ENCODE data around the gene GTF2H1. TPM values are rescaled to one million over a fixed set of nuclear protein-coding genes. Genes with fewer than 3 reads are reported as not detected.

Gene GTF2H1
- total and polyA plus RNA-seq, 8 donors = 11.9 to 23.1 (median 18.2) TPM

DNA sequence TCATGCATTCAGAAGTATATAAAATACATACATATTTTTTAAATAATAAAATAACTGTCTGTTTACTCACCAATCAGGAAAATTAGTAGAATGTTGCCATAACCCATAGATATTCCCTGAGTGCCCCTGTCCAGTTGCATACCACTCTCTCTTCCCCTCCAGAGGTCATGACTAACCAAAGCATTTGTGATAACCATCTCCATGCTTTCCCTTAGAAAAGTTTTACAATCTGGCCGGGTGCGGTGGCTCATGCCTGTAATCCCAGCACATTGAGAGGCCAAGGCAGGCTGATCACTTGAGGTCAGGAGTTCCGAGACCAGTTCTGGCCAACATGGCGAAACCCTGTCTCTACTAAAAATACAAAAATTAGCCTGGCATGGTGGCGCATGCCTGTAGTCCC is 38.8 kb downstream of the GTF2H1 start:
- no peak overlapping the region for H3K4me3 ChIP-seq
- 96 to 97% methylated on average over 5 of the region's 5 CpGs for WGBS, 2 donors
- ATAC-seq (no peak), DNase-seq (no peak), FAIRE-seq (no peak)
- H3K27me3 ChIP-seq = no peaks in the 10 kb centered on the region
- TF ChIP-seq, protein P1, sequence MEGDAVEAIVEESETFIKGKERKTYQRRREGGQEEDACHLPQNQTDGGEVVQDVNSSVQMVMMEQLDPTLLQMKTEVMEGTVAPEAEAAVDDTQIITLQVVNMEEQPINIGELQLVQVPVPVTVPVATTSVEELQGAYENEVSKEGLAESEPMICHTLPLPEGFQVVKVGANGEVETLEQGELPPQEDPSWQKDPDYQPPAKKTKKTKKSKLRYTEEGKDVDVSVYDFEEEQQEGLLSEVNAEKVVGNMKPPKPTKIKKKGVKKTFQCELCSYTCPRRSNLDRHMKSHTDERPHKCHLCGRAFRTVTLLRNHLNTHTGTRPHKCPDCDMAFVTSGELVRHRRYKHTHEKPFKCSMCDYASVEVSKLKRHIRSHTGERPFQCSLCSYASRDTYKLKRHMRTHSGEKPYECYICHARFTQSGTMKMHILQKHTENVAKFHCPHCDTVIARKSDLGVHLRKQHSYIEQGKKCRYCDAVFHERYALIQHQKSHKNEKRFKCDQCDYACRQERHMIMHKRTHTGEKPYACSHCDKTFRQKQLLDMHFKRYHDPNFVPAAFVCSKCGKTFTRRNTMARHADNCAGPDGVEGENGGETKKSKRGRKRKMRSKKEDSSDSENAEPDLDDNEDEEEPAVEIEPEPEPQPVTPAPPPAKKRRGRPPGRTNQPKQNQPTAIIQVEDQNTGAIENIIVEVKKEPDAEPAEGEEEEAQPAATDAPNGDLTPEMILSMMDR (IDR thresholded peaks at IDR 0.05) = no peak
- no peak overlapping the region for H3K27ac ChIP-seq
- H3K4me1 ChIP-seq = no peaks in the 10 kb centered on the region
- H3K9me3 ChIP-seq = no peaks in the 10 kb centered on the region
- peaks cover 11 to 87% (median 51%) of the 10 kb centered on the region in 3 donors for H3K36me3 ChIP-seq
- intact Hi-C loops (cut with DNase I) = no loop called here

DNA sequence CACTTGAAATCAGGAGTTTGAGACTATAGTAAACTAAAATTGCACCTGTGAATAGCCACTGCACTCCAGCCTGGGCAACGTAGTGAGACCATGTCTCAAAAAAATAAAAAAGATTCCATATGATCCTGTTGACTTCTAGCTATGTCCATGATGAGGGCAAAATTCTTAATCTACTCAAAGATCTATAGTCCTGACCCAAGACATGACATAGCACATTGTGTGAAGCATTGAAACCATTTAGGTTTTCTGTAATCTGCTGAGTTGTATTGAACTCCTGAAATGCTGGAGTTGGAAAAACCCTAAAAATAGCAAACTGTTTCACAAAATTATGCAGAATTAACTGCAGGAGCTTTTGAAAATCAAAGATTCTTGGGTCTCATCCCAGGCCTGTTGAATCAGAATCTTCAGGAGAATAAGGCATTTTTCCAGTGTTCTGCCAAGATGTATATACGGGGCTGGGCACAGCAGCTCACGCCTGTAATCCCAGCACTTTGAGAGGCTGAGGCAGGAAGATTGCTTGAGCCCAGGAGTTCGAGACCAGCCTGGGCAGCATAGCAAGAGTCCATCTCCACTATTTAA is 42.2 kb downstream of the GTF2H1 start:
- TF ChIP-seq, protein P1 (IDR thresholded peaks at IDR 0.05) = no peak
- peaks cover 11 to 73% (median 33%) of the 10 kb centered on the region in 3 donors for H3K36me3 ChIP-seq

GRCh38 chr11:18365741-18366140 is 43.4 kb downstream of the GTF2H1 start:
- Histone ChIP-seq H3K27ac (no peak overlapping the region), H3K4me1 (no peaks in the 10 kb centered on the region), H3K36me3 (peaks cover 11 to 63% (median 27%) of the 10 kb centered on the region in 3 donors), H3K9me3 (no peaks in the 10 kb centered on the region), H3K4me3 (no peak overlapping the region), H3K27me3 (no peaks in the 10 kb centered on the region)
- DNase-seq (no peak), FAIRE-seq (no peak), ATAC-seq (no peak)
- WGBS, 2 donors = 95 to 96% methylated on average over 4 of the region's 4 CpGs
- TF ChIP-seq, protein P1 (IDR thresholded peaks at IDR 0.05) = no peak
- intact Hi-C loops (cut with DNase I) = no loop called here

More for the DNA sequence above, 42.2 kb downstream of the GTF2H1 start:
- DNase-seq (no peak), ATAC-seq (no peak), FAIRE-seq (no peak)
- intact Hi-C loops (cut with DNase I) = no loop called here
- no peaks in the 10 kb centered on the region for H3K4me1 ChIP-seq
- H3K27me3 ChIP-seq = no peaks in the 10 kb centered on the region
- H3K4me3 ChIP-seq = no peak overlapping the region
- WGBS, 2 donors = 91 to 93% methylated on average over 4 of the region's 4 CpGs
- no peak overlapping the region for H3K27ac ChIP-seq
- no peaks in the 10 kb centered on the region for H3K9me3 ChIP-seq

DNA sequence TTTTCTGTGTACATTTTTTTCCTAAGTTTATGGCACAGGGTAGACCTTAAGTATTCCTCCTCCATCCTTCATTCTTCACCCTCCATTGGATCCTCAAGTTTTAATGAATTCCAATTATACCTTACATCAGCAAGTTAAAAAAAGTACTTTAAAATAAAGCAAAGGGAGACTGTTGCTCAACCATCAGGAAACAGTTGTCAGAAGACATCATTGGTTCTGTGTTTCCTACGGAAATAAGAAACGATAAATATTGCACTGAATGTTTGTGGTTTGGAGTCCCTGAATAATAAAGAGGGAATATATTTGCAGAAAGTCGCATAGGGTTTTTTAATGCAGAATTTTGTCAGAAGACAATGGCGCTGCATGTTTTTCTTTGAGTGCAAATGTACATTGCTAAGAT is 43.9 kb downstream of the GTF2H1 start:
- no peak for DNase-seq
- 94 to 95% methylated on average over 4 of the region's 4 CpGs for WGBS, 2 donors
- TF ChIP-seq, protein P1 (IDR thresholded peaks at IDR 0.05) = no peak
- H3K4me1 ChIP-seq = no peaks in the 10 kb centered on the region
- no peaks in the 10 kb centered on the region for H3K27me3 ChIP-seq
- no peaks in the 10 kb centered on the region for H3K9me3 ChIP-seq
- intact Hi-C loops (cut with DNase I) = no loop called here
- no peak for ATAC-seq
- FAIRE-seq = no peak
- no peak overlapping the region for H3K4me3 ChIP-seq
- H3K27ac ChIP-seq = no peak overlapping the region
- peaks cover 11 to 61% (median 21%) of the 10 kb centered on the region in 3 donors for H3K36me3 ChIP-seq

GRCh38 chr11:18367431-18367830 is 45.1 kb downstream of the GTF2H1 start:
- H3K4me1 ChIP-seq = no peaks in the 10 kb centered on the region
- no peak overlapping the region for H3K27ac ChIP-seq
- H3K9me3 ChIP-seq = no peaks in the 10 kb centered on the region
- TF ChIP-seq, protein P1 (IDR thresholded peaks at IDR 0.05) = no peak
- H3K4me3 ChIP-seq = no peak overlapping the region
- DNase-seq (no peak), ATAC-seq (no peak), FAIRE-seq (no peak)
- no peaks in the 10 kb centered on the region for H3K27me3 ChIP-seq
- 96 to 97% methylated on average over 3 of the region's 3 CpGs for WGBS, 2 donors
- H3K36me3 ChIP-seq = peaks cover 11 to 51% (median 12%) of the 10 kb centered on the region in 3 donors
- intact Hi-C loops (cut with DNase I) = no loop called here

All from pancreas (tissue), 10 donors.